GM19351 (cell line): ENCODE measurements around the gene USP49.
"Not testable (repeated sequence)": the region's sequence is repeated elsewhere in the genome, so short reads cannot be mapped to it uniquely, and the experiment has no call there.

Experiments
- ATAC-seq: cut with Tn5 transposase; IDR thresholded peaks from one replicate; pipeline ENCODE4 v1.9.1; 2021; ENCODE audit warnings: mild to moderate bottlenecking, moderate library complexity; ENCODE audit not compliant: unreplicated experiment

Gene USP49

GRCh38 chr6:41895300-41896233, at the start of gene USP49:
Gene USP49, minus strand, starts transcription at chr6:41895375. Its CDS starts 88,392 bp downstream, at chr6:41806983.
- peak; percentile 76 for ATAC-seq

GRCh38 chr6:41943456-41943855, 48.3 kb upstream of the USP49 start:
- ATAC-seq, result no peak

GRCh38 chr6:41942882-41943281, 47.7 kb upstream of the USP49 start:
- ATAC-seq, result not testable (repeated sequence)

- ATAC-seq, result peak; percentile 13
Measured at GRCh38 chr6:41942067-41942851, 47.1 kb upstream of the USP49 start.

- peak; percentile 90 for ATAC-seq
Measured at GRCh38 chr6:41941280-41942066, 46.3 kb upstream of the USP49 start, which contains the start of gene CCND3. Gene CCND3, minus strand, starts transcription at chr6:41941808. Its CDS starts 159 bp downstream, at chr6:41941649.

GRCh38 chr6:41940759-41941279, 45.6 kb upstream of the USP49 start:
- ATAC-seq, result no peak

- no peak for ATAC-seq
Measured at GRCh38 chr6:41939848-41940758, 44.9 kb upstream of the USP49 start.

GRCh38 chr6:41939176-41939847, 44.1 kb upstream of the USP49 start:
- no peak for ATAC-seq

GRCh38 chr6:41938590-41939175, 43.5 kb upstream of the USP49 start:
- no peak for ATAC-seq

GRCh38 chr6:41937861-41938574, 42.8 kb upstream of the USP49 start:
- no peak for ATAC-seq

GRCh38 chr6:41937472-41937860, 42.3 kb upstream of the USP49 start:
- no peak for ATAC-seq

- ATAC-seq, result peak; percentile 68
Measured at GRCh38 chr6:41936073-41936837, 41.1 kb upstream of the USP49 start.

- ATAC-seq, result no peak
Measured at GRCh38 chr6:41935685-41936072, 40.5 kb upstream of the USP49 start.

GRCh38 chr6:41935193-41935574, 40.0 kb upstream of the USP49 start:
- ATAC-seq, result no peak

- no peak for ATAC-seq
Measured at GRCh38 chr6:41934278-41935192, 39.4 kb upstream of the USP49 start.

- no peak for ATAC-seq
Measured at GRCh38 chr6:41932378-41932777, 37.2 kb upstream of the USP49 start.
